HEK293 (cell line): Measurements from ENCODE around the gene CPA2.

Experiments
- CTCF ChIA-PET: fragments of 350-600 bp; formaldehyde crosslinking; extraction: SDS; loops from one replicate; lab custom pipeline; 2021; ENCODE audit warnings: antibody characterized with exemption; lab: Yijun Ruan, JAX
- POLR2A ChIA-PET: fragments of 300-600 bp; formaldehyde crosslinking; extraction: SDS; loops from one replicate; lab custom pipeline; 2020; ENCODE audit warnings: antibody characterized with exemption, inconsistent platforms; lab: Yijun Ruan, JAX
- H3K27ac ChIP-seq: fragments of 200-500 bp; sonication (Bioruptor generic); 2 replicates; pipeline ENCODE4 v1.5.1; 2014; ENCODE audit warnings: low read depth, low read length, control low read depth, inconsistent platforms; ENCODE audit errors: extremely low read depth
- H3K36me3 ChIP-seq, 2 experiments: fragments of 200-500 bp in 1 of 2; sonication (Bioruptor generic) in 1 of 2; 1 replicate in 1 of 2; 2 replicates in 1 of 2; pipeline ENCODE4 v1.5.1; 2014 to 2017; ENCODE audit warnings: inconsistent platforms in 2 of 2, low read length in 2 of 2; ENCODE audit not compliant: control insufficient read depth in 2 of 2, insufficient read depth in 1 of 2
- H3K4me1 ChIP-seq: fragments of 200-500 bp; sonication (Bioruptor generic); 2 replicates; pipeline ENCODE4 v1.5.1; 2014; ENCODE audit warnings: mild to moderate bottlenecking, low read length, inconsistent platforms; ENCODE audit not compliant: control insufficient read depth, insufficient read depth
- H3K4me3 ChIP-seq: 2 replicates; pipeline ENCODE4 v1.5.1; 2011; ENCODE audit warnings: low read depth, mild to moderate bottlenecking, control low read depth, low read length, moderate library complexity
- H3K9me3 ChIP-seq: fragments of 200-500 bp; sonication (Bioruptor generic); 2 replicates; pipeline ENCODE4 v1.5.1; 2014; ENCODE audit warnings: low read depth, low read length, inconsistent platforms; ENCODE audit not compliant: control insufficient read depth, insufficient read depth
- FEZF1 ChIP-seq: fragments of 450-650 bp; formaldehyde crosslinking; IDR thresholded peaks from 2 replicates; pipeline ENCODE4 v1.5.1; 2016; ENCODE audit warnings: missing biosample characterization, missing genetic modification characterization
- HOXA7 ChIP-seq: sonication (generic); formaldehyde crosslinking; IDR thresholded peaks from 2 replicates; pipeline ENCODE4 v1.8.1; 2022; ENCODE audit warnings: missing genetic modification reagents, borderline replicate concordance
- HOXC10 ChIP-seq: sonication (generic); formaldehyde crosslinking; IDR thresholded peaks from 2 replicates; pipeline ENCODE4 v1.8.1; 2023; ENCODE audit warnings: mild to moderate bottlenecking, missing genetic modification reagents
- REST ChIP-seq: fragments of 450-650 bp; formaldehyde crosslinking; IDR thresholded peaks from 2 replicates; pipeline ENCODE4 v1.5.1; 2016; ENCODE audit warnings: missing biosample characterization, missing genetic modification characterization
- ZBTB1 ChIP-seq: fragments of 450-650 bp; formaldehyde crosslinking; IDR thresholded peaks from 2 replicates; pipeline ENCODE4 v1.5.1; 2016; ENCODE audit warnings: missing biosample characterization, missing genetic modification characterization
- ZBTB48 ChIP-seq: fragments of 450-650 bp; formaldehyde crosslinking; IDR thresholded peaks from 2 replicates; pipeline ENCODE4 v1.5.1; 2016; ENCODE audit warnings: missing biosample characterization, missing genetic modification characterization
- ZIC2 ChIP-seq: fragments of 450-650 bp; formaldehyde crosslinking; IDR thresholded peaks from 2 replicates; pipeline ENCODE4 v1.5.1; 2016; ENCODE audit warnings: missing biosample characterization, missing genetic modification characterization
- ZNF10 ChIP-seq: fragments of 450-650 bp; formaldehyde crosslinking; IDR thresholded peaks from 2 replicates; pipeline ENCODE4 v1.5.1; 2017; ENCODE audit warnings: missing biosample characterization, missing genetic modification characterization
- ZNF146 ChIP-seq: fragments of 450-650 bp; formaldehyde crosslinking; IDR thresholded peaks from 2 replicates; pipeline ENCODE4 v1.5.1; 2016; ENCODE audit warnings: missing biosample characterization, missing genetic modification characterization
- ZNF169 ChIP-seq: fragments of 450-650 bp; formaldehyde crosslinking; IDR thresholded peaks from 2 replicates; pipeline ENCODE4 v1.5.1; 2016; ENCODE audit warnings: missing biosample characterization, missing genetic modification characterization
- ZNF214 ChIP-seq: fragments of 450-650 bp; formaldehyde crosslinking; IDR thresholded peaks from 2 replicates; pipeline ENCODE4 v1.5.1; 2017; ENCODE audit warnings: missing biosample characterization, mild to moderate bottlenecking, missing genetic modification characterization, borderline replicate concordance
- ZNF391 ChIP-seq: fragments of 450-650 bp; formaldehyde crosslinking; IDR thresholded peaks from 2 replicates; pipeline ENCODE4 v1.5.1; 2016; ENCODE audit warnings: low read depth, missing biosample characterization, missing genetic modification characterization, borderline replicate concordance
- ZNF501 ChIP-seq: fragments of 450-650 bp; formaldehyde crosslinking; IDR thresholded peaks from 2 replicates; pipeline ENCODE4 v1.5.1; 2016; ENCODE audit warnings: missing biosample characterization, missing genetic modification characterization
- ZNF596 ChIP-seq: fragments of 450-650 bp; IDR thresholded peaks from 2 replicates; pipeline ENCODE4 v1.5.0; 2018; ENCODE audit warnings: missing biosample characterization, mild to moderate bottlenecking, missing genetic modification characterization, moderate library complexity
- ZNF654 ChIP-seq: fragments of 450-650 bp; formaldehyde crosslinking; IDR thresholded peaks from 2 replicates; pipeline ENCODE4 v1.5.1; 2016; ENCODE audit warnings: low read depth, missing biosample characterization, missing genetic modification characterization
- ZSCAN18 ChIP-seq: fragments of 450-650 bp; formaldehyde crosslinking; IDR thresholded peaks from 2 replicates; pipeline ENCODE4 v1.5.1; 2016; ENCODE audit warnings: missing biosample characterization, missing genetic modification characterization
- TF ChIP-seq, protein P1 (sequence below): fragments of 450-650 bp; formaldehyde crosslinking; IDR thresholded peaks from 2 replicates; pipeline ENCODE4 v1.5.1; 2017; ENCODE audit warnings: missing biosample characterization, missing genetic modification characterization

Gene CPA2

DNA sequence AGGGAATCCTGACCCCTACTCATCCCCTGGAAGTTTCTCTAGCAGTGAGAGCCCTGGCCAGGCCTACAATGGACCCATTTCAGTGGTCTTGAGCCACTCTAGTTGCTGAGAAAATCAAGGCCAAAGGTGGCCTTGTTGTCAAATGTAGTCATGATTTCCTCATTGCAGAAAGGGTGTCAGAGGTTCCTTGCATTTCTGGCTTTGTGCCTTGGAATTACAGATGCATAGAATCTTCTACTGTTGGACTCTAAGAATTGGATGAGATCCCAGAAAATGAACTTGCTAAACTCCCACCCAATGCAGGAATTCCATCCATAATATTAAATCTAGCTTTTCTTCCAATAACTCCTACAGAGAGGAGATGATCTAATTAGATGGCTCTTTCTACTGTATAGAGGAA is 12.2 kb downstream of the CPA2 start (continued):
- TF ChIP-seq REST (tag by site-specific recombination), result no peak
- TF ChIP-seq ZNF654 (tag by site-specific recombination), result no peak
- no peak for TF ChIP-seq HOXC10

DNA sequence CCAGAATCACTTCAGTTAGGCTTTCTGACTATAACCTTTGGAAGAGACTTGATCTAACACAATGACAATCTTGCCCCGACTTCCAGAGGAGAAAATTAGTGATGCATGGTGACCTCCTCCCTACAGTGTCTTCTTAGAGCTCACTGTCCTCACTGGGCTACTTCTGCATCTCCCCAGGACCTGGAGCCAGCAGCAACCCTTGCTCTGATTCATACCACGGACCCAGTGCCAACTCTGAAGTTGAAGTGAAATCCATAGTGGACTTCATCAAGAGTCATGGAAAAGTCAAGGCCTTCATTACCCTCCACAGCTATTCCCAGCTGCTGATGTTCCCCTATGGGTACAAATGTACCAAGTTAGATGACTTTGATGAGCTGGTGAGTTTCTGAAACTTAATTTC is 12.6 kb downstream of the CPA2 start:
- Histone ChIP-seq H3K27ac (no peak overlapping the region), H3K4me1 (no peaks in the 10 kb centered on the region), H3K9me3 (no peaks in the 10 kb centered on the region), H3K36me3 (no peaks in the 10 kb centered on the region), H3K4me3 (no peak overlapping the region)
- TF ChIP-seq ZSCAN18 (no peak), ZNF169 (no peak)
- ChIA-PET POLR2A (interaction anchor here (1.2 kb wide), 1 partner anchor 74 kb away, joined by 3 read pairs; the partner anchor contains the start of gene TMEM209), CTCF (no interaction called here)

- no peak for TF ChIP-seq HOXA7 (CRISPR knock-in tag)
- no peak for TF ChIP-seq ZBTB1 (tag by site-specific recombination)
- no peak for TF ChIP-seq ZBTB48 (tag by site-specific recombination)
- no peak for TF ChIP-seq ZIC2 (tag by site-specific recombination)
- TF ChIP-seq ZNF654 (tag by site-specific recombination), result no peak
- no peak for TF ChIP-seq ZNF146 (tag by site-specific recombination)
- no peak for TF ChIP-seq ZNF10 (tag by site-specific recombination)
- TF ChIP-seq FEZF1, result no peak
- TF ChIP-seq ZNF501 (tag by site-specific recombination), result no peak
- no peak for TF ChIP-seq ZNF214 (tag by site-specific recombination)
- TF ChIP-seq ZNF391 (tag by site-specific recombination), result no peak
- TF ChIP-seq ZNF596 (tag by site-specific recombination), result no peak
- TF ChIP-seq, protein P1, sequence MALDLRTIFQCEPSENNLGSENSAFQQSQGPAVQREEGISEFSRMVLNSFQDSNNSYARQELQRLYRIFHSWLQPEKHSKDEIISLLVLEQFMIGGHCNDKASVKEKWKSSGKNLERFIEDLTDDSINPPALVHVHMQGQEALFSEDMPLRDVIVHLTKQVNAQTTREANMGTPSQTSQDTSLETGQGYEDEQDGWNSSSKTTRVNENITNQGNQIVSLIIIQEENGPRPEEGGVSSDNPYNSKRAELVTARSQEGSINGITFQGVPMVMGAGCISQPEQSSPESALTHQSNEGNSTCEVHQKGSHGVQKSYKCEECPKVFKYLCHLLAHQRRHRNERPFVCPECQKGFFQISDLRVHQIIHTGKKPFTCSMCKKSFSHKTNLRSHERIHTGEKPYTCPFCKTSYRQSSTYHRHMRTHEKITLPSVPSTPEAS (tag by site-specific recombination), result no peak
- Histone ChIP-seq H3K36me3 (no peaks in the 10 kb centered on the region), H3K27ac (no peak overlapping the region), H3K9me3 (no peaks in the 10 kb centered on the region), H3K4me1 (no peaks in the 10 kb centered on the region), H3K4me3 (no peak overlapping the region)
- CTCF ChIA-PET, result no interaction called here
- POLR2A ChIA-PET, result no interaction called here
These were observed 13.2 kb downstream of the CPA2 start for GRCh38 chr7:130279906-130280305.
